ENCODE results near the gene IL1RAPL2. TPM values are rescaled to one million over a fixed set of nuclear protein-coding genes. Genes with fewer than 3 reads are reported as not detected.
"Not testable (repeated sequence)": the region's sequence is repeated elsewhere in the genome, so short reads cannot be mapped to it uniquely, and the experiment has no call there.

Gene IL1RAPL2
- total RNA-seq, 1 donor from 2014 or later = 0.13 TPM

- DNase-seq (ENCODE audit: low read depth in 2 of 2) = no peak
Observed at GRCh38 chrX:105565856-105566255, 999.9 kb downstream of the IL1RAPL2 start.

- no peak for DNase-seq (ENCODE audit: low read depth in 2 of 2)
Observed at GRCh38 chrX:105567082-105567481, 1001.1 kb downstream of the IL1RAPL2 start.

GRCh38 chrX:105608745-105609144 lies 1042.7 kb downstream of the IL1RAPL2 start:
- no peak for DNase-seq (ENCODE audit: low read depth in 2 of 2)

- no peak for DNase-seq (ENCODE audit: low read depth in 2 of 2)
Observed at GRCh38 chrX:105609530-105609929, 1043.5 kb downstream of the IL1RAPL2 start.

GRCh38 chrX:105610411-105610810 lies 1044.4 kb downstream of the IL1RAPL2 start:
- DNase-seq (ENCODE audit: low read depth in 2 of 2) = no peak

GRCh38 chrX:105618393-105619101 lies 1052.5 kb downstream of the IL1RAPL2 start:
- no peak for DNase-seq (ENCODE audit: low read depth in 2 of 2)

- no peak for DNase-seq (ENCODE audit: low read depth in 2 of 2)
Observed at GRCh38 chrX:105634180-105634579, 1068.2 kb downstream of the IL1RAPL2 start.

GRCh38 chrX:105635794-105636193 lies 1069.8 kb downstream of the IL1RAPL2 start:
- DNase-seq (ENCODE audit: low read depth in 2 of 2) = no peak

GRCh38 chrX:105636667-105637066 lies 1070.7 kb downstream of the IL1RAPL2 start:
- no peak for DNase-seq (ENCODE audit: low read depth in 2 of 2)

- no peak for DNase-seq (ENCODE audit: low read depth in 2 of 2)
Observed at GRCh38 chrX:105645667-105646357, 1079.8 kb downstream of the IL1RAPL2 start.

GRCh38 chrX:105646592-105647372 lies 1080.8 kb downstream of the IL1RAPL2 start:
- DNase-seq (ENCODE audit: low read depth in 2 of 2) = no peak

- DNase-seq (ENCODE audit: low read depth in 2 of 2) = no peak
Observed at GRCh38 chrX:105647749-105648148, 1081.8 kb downstream of the IL1RAPL2 start.

GRCh38 chrX:105648732-105649131 lies 1082.7 kb downstream of the IL1RAPL2 start:
- DNase-seq (ENCODE audit: low read depth in 2 of 2) = no peak

- no peak for DNase-seq (ENCODE audit: low read depth in 2 of 2)
Observed at GRCh38 chrX:105650577-105650976, 1084.6 kb downstream of the IL1RAPL2 start.

GRCh38 chrX:105650986-105651385 lies 1085.0 kb downstream of the IL1RAPL2 start:
- no peak for DNase-seq (ENCODE audit: low read depth in 2 of 2)

- no peak for DNase-seq (ENCODE audit: low read depth in 2 of 2)
Observed at GRCh38 chrX:105653891-105654290, 1087.9 kb downstream of the IL1RAPL2 start.

- DNase-seq (ENCODE audit: low read depth in 2 of 2) = no peak
Observed at GRCh38 chrX:105658136-105658535, 1092.1 kb downstream of the IL1RAPL2 start.

GRCh38 chrX:105662248-105662647 lies 1096.2 kb downstream of the IL1RAPL2 start:
- DNase-seq (ENCODE audit: low read depth in 2 of 2) = no peak

- no peak for DNase-seq (ENCODE audit: low read depth in 2 of 2)
Observed at GRCh38 chrX:105664243-105664642, 1098.2 kb downstream of the IL1RAPL2 start.

GRCh38 chrX:105684288-105684687 lies 1118.3 kb downstream of the IL1RAPL2 start:
- not testable (repeated sequence) for DNase-seq (ENCODE audit: low read depth in 2 of 2)

GRCh38 chrX:105694839-105695238 lies 1128.8 kb downstream of the IL1RAPL2 start:
- no peak for DNase-seq (ENCODE audit: low read depth in 2 of 2)

GRCh38 chrX:105695451-105695850 lies 1129.5 kb downstream of the IL1RAPL2 start:
- no peak for DNase-seq (ENCODE audit: low read depth in 2 of 2)
